B cell (primary cell): ENCODE data around the gene TANC1.

Experiments
- EZH2 ChIP-seq: IDR thresholded peaks from 2 replicates; pipeline ENCODE4 v1.6.1; 2012; ENCODE audit warnings: borderline replicate concordance, low read depth, mild to moderate bottlenecking, moderate library complexity, low read length; ENCODE audit not compliant: insufficient read depth, poor library complexity, severe bottlenecking
- TF ChIP-seq, protein P1 (sequence below): fragments of 200-600 bp; IDR thresholded peaks from one replicate; pipeline ENCODE4 v1.8.0; 2022; ENCODE audit warnings: antibody characterized with exemption, mild to moderate bottlenecking

DNA sequence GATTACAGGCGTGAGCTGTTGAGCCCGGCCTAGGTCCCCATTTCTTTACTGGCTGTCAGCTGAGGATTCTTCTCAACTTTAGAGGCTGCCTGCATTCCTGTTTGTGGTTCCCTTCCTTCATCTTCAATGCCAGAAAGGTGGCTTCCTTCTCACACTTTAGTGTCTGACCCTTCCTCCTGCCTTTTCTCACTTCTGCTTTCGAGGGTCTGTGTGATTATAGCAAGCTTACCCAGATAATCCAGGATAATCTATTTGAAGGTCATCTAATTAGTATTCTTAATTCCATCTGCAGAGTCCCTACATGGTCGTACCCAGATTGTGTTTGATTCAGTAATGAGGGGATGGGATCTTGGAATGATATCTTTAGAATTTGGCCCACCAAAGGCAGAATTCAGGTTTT lies 157.4 kb downstream of the TANC1 start:
- TF ChIP-seq, protein P1, sequence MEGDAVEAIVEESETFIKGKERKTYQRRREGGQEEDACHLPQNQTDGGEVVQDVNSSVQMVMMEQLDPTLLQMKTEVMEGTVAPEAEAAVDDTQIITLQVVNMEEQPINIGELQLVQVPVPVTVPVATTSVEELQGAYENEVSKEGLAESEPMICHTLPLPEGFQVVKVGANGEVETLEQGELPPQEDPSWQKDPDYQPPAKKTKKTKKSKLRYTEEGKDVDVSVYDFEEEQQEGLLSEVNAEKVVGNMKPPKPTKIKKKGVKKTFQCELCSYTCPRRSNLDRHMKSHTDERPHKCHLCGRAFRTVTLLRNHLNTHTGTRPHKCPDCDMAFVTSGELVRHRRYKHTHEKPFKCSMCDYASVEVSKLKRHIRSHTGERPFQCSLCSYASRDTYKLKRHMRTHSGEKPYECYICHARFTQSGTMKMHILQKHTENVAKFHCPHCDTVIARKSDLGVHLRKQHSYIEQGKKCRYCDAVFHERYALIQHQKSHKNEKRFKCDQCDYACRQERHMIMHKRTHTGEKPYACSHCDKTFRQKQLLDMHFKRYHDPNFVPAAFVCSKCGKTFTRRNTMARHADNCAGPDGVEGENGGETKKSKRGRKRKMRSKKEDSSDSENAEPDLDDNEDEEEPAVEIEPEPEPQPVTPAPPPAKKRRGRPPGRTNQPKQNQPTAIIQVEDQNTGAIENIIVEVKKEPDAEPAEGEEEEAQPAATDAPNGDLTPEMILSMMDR, result no peak
- TF ChIP-seq EZH2, result no peak
